WTC11 (cell line): ENCODE measurements around the gene PKM. TPM values are rescaled to one million over a fixed set of nuclear protein-coding genes. Genes with fewer than 3 reads are reported as not detected.

ENCODE experiments used
- ATAC-seq: fragments of 200-7000 bp; cut with Tn5 transposase; 2 replicates; pipeline ENCODE4 v1.10.0; 2021; ENCODE audit warnings: mild to moderate bottlenecking, moderate library complexity
- CTCF ChIA-PET: fragments of 300-600 bp; sonication (Branson Sonifier 250); formaldehyde crosslinking; loops from one replicate; lab custom pipeline; 2021; ENCODE audit warnings: antibody characterized with exemption; lab: Charles Lee
- POLR2A ChIA-PET: fragments of 350-600 bp; sonication (Branson Sonifier 250); formaldehyde crosslinking; loops from one replicate; lab custom pipeline; 2021; ENCODE audit warnings: antibody characterized with exemption; lab: Charles Lee
- DNase-seq: peaks from one replicate; pipeline ENCODE4 v3.0.0; 2021; ENCODE audit warnings: low spot score
- H3K27ac Mint-ChIP-seq: 2 replicates; pipeline ENCODE4 v1.8.0; 2021; ENCODE audit warnings: mixed read lengths
- H3K27me3 Mint-ChIP-seq: 2 replicates; pipeline ENCODE4 v1.8.0; 2021; ENCODE audit warnings: low read depth, mild to moderate bottlenecking, moderate library complexity, mixed read lengths
- H3K36me3 Mint-ChIP-seq: 2 replicates; pipeline ENCODE4 v1.8.0; 2021; ENCODE audit warnings: mixed read lengths
- H3K4me1 Mint-ChIP-seq: 2 replicates; pipeline ENCODE4 v1.8.0; 2022; ENCODE audit warnings: mixed read lengths
- H3K4me3 Mint-ChIP-seq: 2 replicates; pipeline ENCODE4 v1.8.0; 2021; ENCODE audit warnings: mild to moderate bottlenecking, moderate library complexity, mixed read lengths
- H3K9me3 Mint-ChIP-seq: 2 replicates; pipeline ENCODE4 v1.8.0; 2021; ENCODE audit warnings: mixed read lengths
- ATF1 ChIP-seq: sonication (generic); formaldehyde crosslinking; IDR thresholded peaks from 2 replicates; pipeline ENCODE4 v1.8.1; 2023; ENCODE audit warnings: mild to moderate bottlenecking, moderate library complexity, missing genetic modification reagents
- CBFB ChIP-seq: sonication (generic); formaldehyde crosslinking; IDR thresholded peaks from 2 replicates; pipeline ENCODE4 v1.8.1; 2022; ENCODE audit warnings: mild to moderate bottlenecking, low read depth, missing genetic modification reagents
- CREB1 ChIP-seq: sonication (generic); formaldehyde crosslinking; IDR thresholded peaks from 2 replicates; pipeline ENCODE4 v1.8.0; 2023; ENCODE audit warnings: mild to moderate bottlenecking, missing genetic modification reagents
- GABPB1 ChIP-seq: sonication (generic); formaldehyde crosslinking; IDR thresholded peaks from 2 replicates; pipeline ENCODE4 v1.8.1; 2023; ENCODE audit warnings: mild to moderate bottlenecking, missing genetic modification reagents
- JUN ChIP-seq: sonication (generic); formaldehyde crosslinking; IDR thresholded peaks from 2 replicates; pipeline ENCODE4 v1.8.0; 2023; ENCODE audit warnings: mild to moderate bottlenecking, missing genetic modification reagents
- KAT7 ChIP-seq: sonication (generic); formaldehyde crosslinking; IDR thresholded peaks from 2 replicates; pipeline ENCODE4 v1.8.1; 2023; ENCODE audit warnings: missing genetic modification reagents, mild to moderate bottlenecking, borderline replicate concordance
- MXD4 ChIP-seq: fragments of 250-450 bp; sonication (Bioruptor Pico); IDR thresholded peaks from 2 replicates; pipeline ENCODE4 v1.8.0; 2021; ENCODE audit warnings: mild to moderate bottlenecking, moderate library complexity, borderline replicate concordance
- NFE2L1 ChIP-seq: sonication (generic); formaldehyde crosslinking; IDR thresholded peaks from 2 replicates; pipeline ENCODE4 v1.8.1; 2023; ENCODE audit warnings: missing genetic modification reagents
- NR3C1 ChIP-seq: sonication (generic); formaldehyde crosslinking; conservative IDR thresholded peaks from 2 replicates; pipeline ENCODE4 v1.8.1; 2023; ENCODE audit warnings: low read depth, mild to moderate bottlenecking, missing genetic modification reagents
- RORB ChIP-seq: fragments of 250-450 bp; sonication (Bioruptor Pico); IDR thresholded peaks from 2 replicates; pipeline ENCODE4 v1.9.0; 2021; ENCODE audit warnings: mild to moderate bottlenecking
- SMAD4 ChIP-seq: sonication (generic); formaldehyde crosslinking; IDR thresholded peaks from 2 replicates; pipeline ENCODE4 v1.8.0; 2022; ENCODE audit warnings: mild to moderate bottlenecking, missing genetic modification reagents
- TP53 ChIP-seq: sonication (generic); formaldehyde crosslinking; IDR thresholded peaks from 2 replicates; pipeline ENCODE4 v1.8.1; 2023; ENCODE audit warnings: mild to moderate bottlenecking, missing genetic modification reagents
- ZBTB21 ChIP-seq: sonication (generic); formaldehyde crosslinking; IDR thresholded peaks from 2 replicates; pipeline ENCODE4 v1.8.1; 2023; ENCODE audit warnings: mild to moderate bottlenecking, missing genetic modification reagents, borderline replicate concordance
- ZNF219 ChIP-seq: sonication (generic); formaldehyde crosslinking; IDR thresholded peaks from 2 replicates; pipeline ENCODE4 v1.8.0; 2023; ENCODE audit warnings: missing genetic modification reagents, mild to moderate bottlenecking, borderline replicate concordance
- ZNF396 ChIP-seq: fragments of 250-450 bp; sonication (Bioruptor Pico); IDR thresholded peaks from 2 replicates; pipeline ENCODE4 v1.8.0; 2021; ENCODE audit warnings: mild to moderate bottlenecking, moderate library complexity, borderline replicate concordance
- total RNA-seq: library from RNA; stranded (reverse); gene quantifications from 3 replicates; pipeline ENCODE4 v1.2.3, GENCODE V29; 2021
- TF ChIP-seq, protein P1 (sequence below): sonication (generic); formaldehyde crosslinking; IDR thresholded peaks from 2 replicates; pipeline ENCODE4 v1.8.1; 2022; ENCODE audit warnings: low read depth, mild to moderate bottlenecking, moderate library complexity, missing genetic modification reagents, borderline replicate concordance
- TF ChIP-seq, protein P2 (sequence below): fragments of 250-450 bp; sonication (Bioruptor Pico); IDR thresholded peaks from 2 replicates; pipeline ENCODE4 v1.9.0; 2021; ENCODE audit warnings: moderate library complexity, mild to moderate bottlenecking, inconsistent platforms, borderline replicate concordance
- TF ChIP-seq, protein P3 (sequence below): sonication (generic); formaldehyde crosslinking; IDR thresholded peaks from 2 replicates; pipeline ENCODE4 v1.8.1; 2023; ENCODE audit warnings: mild to moderate bottlenecking, missing genetic modification reagents
- TF ChIP-seq, protein P4 (sequence below): sonication (generic); formaldehyde crosslinking; IDR thresholded peaks from 2 replicates; pipeline ENCODE4 v1.8.0; 2022; ENCODE audit warnings: missing genetic modification reagents
- TF ChIP-seq, protein P5 (sequence below): sonication (generic); formaldehyde crosslinking; IDR thresholded peaks from 2 replicates; pipeline ENCODE4 v1.8.0; 2023; ENCODE audit warnings: missing genetic modification reagents
- TF ChIP-seq, protein P6 (sequence below): sonication (generic); formaldehyde crosslinking; IDR thresholded peaks from 2 replicates; pipeline ENCODE4 v1.8.0; 2022; ENCODE audit warnings: mild to moderate bottlenecking, missing genetic modification reagents

Gene PKM
- total RNA-seq, 1 experiment from 2014 or later, result 858 TPM

DNA sequence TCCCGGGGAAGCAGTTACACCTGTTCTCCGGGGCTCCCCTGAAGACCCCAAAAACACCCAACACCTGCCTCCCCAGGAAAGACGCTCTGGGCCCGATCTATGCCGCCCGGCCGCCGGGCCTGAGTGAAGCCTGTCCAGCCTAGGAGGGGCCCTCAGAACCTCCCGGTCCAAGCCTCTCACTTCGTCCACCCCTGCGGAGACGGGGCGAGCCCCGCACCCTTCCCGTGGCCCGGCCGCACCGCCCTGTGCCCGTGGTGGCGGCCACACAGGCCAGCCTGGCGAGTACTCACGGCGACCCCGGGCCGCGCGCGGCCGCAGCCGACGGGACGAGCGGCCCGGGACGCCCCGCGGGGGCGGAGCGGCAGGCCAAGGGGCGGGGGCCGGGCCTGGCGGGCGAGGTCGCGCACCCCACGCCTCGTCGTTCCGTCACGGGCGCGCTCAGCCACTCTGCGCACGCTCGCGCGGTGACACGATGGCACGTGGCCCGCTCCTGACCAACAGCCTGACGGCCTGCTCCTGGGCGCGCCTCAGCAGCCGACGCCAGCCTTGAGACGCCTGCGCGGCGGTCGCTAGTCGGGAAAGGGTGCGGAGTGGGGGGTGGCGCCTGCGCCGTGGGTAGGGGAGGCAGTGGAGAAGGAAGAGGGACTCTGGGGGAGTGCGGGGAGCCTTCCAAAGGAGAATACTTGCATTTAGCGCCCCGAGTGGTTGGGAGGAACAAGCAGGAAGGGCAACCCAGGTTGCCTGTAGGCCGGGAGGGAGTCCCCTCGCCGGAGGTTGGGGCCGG lies 41.4 kb upstream of the PKM start, which contains the start of gene PARP6 (continued):
- TF ChIP-seq, protein P1, sequence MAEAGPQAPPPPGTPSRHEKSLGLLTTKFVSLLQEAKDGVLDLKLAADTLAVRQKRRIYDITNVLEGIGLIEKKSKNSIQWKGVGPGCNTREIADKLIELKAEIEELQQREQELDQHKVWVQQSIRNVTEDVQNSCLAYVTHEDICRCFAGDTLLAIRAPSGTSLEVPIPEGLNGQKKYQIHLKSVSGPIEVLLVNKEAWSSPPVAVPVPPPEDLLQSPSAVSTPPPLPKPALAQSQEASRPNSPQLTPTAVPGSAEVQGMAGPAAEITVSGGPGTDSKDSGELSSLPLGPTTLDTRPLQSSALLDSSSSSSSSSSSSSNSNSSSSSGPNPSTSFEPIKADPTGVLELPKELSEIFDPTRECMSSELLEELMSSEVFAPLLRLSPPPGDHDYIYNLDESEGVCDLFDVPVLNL (CRISPR knock-in tag), result no peak
- TF ChIP-seq NR3C1 (CRISPR knock-in tag) (no peak), ZNF396 (CRISPR knock-in tag) (no peak), RORB (CRISPR knock-in tag) (no peak)

DNA sequence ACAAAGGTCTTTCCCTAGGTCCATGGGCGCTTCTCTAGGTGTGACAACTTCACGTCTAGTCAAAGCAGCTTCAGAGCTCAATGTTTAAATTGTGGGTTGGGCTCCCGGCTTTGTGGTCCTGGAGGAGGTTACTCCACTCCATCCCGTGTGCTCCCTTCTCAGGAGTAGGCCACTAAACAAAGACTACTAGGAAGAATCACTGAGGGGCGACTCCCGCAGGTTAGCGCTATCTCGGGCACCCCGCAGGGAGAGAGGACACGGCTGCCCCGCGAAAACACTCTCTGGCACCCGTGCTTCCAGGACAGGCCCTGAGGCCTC lies 40.9 kb upstream of the PKM start:
- ChIA-PET CTCF (interaction anchor here (1.0 kb wide), 2 partner anchors 45 to 74 kb away, joined by 4 read pairs; partner anchors contain the start of gene GRAMD2A), POLR2A (no interaction called here)
- ATAC-seq (no peak), DNase-seq (no peak)
- Mint-ChIP-seq H3K4me1 (peaks cover 17% of the 10 kb centered on the region), H3K4me3 (peak overlapping the region; percentile 84), H3K9me3 (no peaks in the 10 kb centered on the region), H3K36me3 (peaks cover 6% of the 10 kb centered on the region), H3K27ac (no peak overlapping the region), H3K27me3 (peaks cover 18% of the 10 kb centered on the region)
- TF ChIP-seq ZNF219 (CRISPR knock-in tag) (no peak), TP53 (no peak), ATF1 (CRISPR knock-in tag) (no peak), NFE2L1 (CRISPR knock-in tag) (no peak), MXD4 (CRISPR knock-in tag) (no peak), GABPB1 (CRISPR knock-in tag) (no peak), ZBTB21 (CRISPR knock-in tag) (no peak), KAT7 (CRISPR knock-in tag) (no peak), CREB1 (CRISPR knock-in tag) (no peak), SMAD4 (CRISPR knock-in tag) (no peak), JUN (CRISPR knock-in tag) (no peak), CBFB (CRISPR knock-in tag) (no peak)
- TF ChIP-seq, protein P2, sequence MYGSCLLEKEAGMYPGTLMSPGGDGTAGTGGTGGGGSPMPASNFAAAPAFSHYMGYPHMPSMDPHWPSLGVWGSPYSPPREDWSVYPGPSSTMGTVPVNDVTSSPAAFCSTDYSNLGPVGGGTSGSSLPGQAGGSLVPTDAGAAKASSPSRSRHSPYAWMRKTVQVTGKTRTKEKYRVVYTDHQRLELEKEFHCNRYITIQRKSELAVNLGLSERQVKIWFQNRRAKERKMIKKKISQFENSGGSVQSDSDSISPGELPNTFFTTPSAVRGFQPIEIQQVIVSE (CRISPR knock-in tag), result no peak
- TF ChIP-seq, protein P3, sequence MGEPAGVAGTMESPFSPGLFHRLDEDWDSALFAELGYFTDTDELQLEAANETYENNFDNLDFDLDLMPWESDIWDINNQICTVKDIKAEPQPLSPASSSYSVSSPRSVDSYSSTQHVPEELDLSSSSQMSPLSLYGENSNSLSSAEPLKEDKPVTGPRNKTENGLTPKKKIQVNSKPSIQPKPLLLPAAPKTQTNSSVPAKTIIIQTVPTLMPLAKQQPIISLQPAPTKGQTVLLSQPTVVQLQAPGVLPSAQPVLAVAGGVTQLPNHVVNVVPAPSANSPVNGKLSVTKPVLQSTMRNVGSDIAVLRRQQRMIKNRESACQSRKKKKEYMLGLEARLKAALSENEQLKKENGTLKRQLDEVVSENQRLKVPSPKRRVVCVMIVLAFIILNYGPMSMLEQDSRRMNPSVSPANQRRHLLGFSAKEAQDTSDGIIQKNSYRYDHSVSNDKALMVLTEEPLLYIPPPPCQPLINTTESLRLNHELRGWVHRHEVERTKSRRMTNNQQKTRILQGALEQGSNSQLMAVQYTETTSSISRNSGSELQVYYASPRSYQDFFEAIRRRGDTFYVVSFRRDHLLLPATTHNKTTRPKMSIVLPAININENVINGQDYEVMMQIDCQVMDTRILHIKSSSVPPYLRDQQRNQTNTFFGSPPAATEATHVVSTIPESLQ (CRISPR knock-in tag), result no peak
- TF ChIP-seq, protein P4, sequence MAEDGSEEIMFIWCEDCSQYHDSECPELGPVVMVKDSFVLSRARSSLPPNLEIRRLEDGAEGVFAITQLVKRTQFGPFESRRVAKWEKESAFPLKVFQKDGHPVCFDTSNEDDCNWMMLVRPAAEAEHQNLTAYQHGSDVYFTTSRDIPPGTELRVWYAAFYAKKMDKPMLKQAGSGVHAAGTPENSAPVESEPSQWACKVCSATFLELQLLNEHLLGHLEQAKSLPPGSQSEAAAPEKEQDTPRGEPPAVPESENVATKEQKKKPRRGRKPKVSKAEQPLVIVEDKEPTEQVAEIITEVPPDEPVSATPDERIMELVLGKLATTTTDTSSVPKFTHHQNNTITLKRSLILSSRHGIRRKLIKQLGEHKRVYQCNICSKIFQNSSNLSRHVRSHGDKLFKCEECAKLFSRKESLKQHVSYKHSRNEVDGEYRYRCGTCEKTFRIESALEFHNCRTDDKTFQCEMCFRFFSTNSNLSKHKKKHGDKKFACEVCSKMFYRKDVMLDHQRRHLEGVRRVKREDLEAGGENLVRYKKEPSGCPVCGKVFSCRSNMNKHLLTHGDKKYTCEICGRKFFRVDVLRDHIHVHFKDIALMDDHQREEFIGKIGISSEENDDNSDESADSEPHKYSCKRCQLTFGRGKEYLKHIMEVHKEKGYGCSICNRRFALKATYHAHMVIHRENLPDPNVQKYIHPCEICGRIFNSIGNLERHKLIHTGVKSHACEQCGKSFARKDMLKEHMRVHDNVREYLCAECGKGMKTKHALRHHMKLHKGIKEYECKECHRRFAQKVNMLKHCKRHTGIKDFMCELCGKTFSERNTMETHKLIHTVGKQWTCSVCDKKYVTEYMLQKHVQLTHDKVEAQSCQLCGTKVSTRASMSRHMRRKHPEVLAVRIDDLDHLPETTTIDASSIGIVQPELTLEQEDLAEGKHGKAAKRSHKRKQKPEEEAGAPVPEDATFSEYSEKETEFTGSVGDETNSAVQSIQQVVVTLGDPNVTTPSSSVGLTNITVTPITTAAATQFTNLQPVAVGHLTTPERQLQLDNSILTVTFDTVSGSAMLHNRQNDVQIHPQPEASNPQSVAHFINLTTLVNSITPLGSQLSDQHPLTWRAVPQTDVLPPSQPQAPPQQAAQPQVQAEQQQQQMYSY (CRISPR knock-in tag), result no peak
- TF ChIP-seq, protein P5, sequence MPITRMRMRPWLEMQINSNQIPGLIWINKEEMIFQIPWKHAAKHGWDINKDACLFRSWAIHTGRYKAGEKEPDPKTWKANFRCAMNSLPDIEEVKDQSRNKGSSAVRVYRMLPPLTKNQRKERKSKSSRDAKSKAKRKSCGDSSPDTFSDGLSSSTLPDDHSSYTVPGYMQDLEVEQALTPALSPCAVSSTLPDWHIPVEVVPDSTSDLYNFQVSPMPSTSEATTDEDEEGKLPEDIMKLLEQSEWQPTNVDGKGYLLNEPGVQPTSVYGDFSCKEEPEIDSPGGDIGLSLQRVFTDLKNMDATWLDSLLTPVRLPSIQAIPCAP (CRISPR knock-in tag), result no peak
- TF ChIP-seq, protein P6, sequence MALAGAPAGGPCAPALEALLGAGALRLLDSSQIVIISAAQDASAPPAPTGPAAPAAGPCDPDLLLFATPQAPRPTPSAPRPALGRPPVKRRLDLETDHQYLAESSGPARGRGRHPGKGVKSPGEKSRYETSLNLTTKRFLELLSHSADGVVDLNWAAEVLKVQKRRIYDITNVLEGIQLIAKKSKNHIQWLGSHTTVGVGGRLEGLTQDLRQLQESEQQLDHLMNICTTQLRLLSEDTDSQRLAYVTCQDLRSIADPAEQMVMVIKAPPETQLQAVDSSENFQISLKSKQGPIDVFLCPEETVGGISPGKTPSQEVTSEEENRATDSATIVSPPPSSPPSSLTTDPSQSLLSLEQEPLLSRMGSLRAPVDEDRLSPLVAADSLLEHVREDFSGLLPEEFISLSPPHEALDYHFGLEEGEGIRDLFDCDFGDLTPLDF (CRISPR knock-in tag), result no peak
